ENCODE results near the gene PSENEN. TPM values are rescaled to one million over a fixed set of nuclear protein-coding genes. Genes with fewer than 3 reads are reported as not detected.
A peak's percentile ranks its signal among the peaks of the same experiment; 100 is the strongest.

The PSENEN gene, protein sequence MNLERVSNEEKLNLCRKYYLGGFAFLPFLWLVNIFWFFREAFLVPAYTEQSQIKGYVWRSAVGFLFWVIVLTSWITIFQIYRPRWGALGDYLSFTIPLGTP
- total RNA-seq: 56.9 TPM

DNA sequence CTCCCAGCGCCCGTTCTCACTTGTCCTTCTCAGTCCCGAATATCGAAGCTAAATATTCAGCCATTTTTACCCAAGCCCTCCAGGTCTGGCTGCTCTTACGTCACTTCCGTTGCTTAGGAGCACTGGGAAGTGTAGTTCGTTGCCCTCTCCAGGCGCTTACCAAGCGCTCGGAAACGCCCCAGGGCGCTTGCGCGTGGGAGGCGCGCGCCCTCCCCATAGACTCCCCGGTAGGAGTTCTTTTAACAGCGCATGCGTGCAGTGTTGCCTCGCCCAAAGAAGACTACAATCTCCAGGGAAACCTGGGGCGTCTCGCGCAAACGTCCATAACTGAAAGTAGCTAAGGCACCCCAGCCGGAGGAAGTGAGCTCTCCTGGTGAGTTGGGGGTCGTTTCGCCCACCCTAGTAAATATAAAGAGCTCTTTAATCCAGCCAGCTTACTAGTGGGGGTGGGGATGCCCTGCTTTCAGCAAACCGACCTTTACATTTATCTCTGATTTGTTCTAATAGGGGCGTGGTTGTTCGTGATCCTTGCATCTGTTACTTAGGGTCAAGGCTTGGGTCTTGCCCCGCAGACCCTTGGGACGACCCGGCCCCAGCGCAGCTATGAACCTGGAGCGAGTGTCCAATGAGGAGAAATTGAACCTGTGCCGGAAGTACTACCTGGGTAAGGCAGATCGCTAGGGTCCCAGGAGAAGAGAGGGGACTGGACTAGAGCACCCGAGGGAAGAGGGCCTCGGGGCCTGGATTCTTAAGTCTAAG lies at the start of gene PSENEN, which contains the start of gene U2AF1L4:
Gene PSENEN, plus strand, starts transcription at position 324 of the 759 bp plus-strand sequence. Its CDS starts 280 bp downstream, at position 604.
Gene U2AF1L4, minus strand, starts transcription at position 91 of the 759 bp plus-strand sequence. Its CDS starts 27 bp downstream, at position 64.
- peak; percentile 82 for ATAC-seq

DNA sequence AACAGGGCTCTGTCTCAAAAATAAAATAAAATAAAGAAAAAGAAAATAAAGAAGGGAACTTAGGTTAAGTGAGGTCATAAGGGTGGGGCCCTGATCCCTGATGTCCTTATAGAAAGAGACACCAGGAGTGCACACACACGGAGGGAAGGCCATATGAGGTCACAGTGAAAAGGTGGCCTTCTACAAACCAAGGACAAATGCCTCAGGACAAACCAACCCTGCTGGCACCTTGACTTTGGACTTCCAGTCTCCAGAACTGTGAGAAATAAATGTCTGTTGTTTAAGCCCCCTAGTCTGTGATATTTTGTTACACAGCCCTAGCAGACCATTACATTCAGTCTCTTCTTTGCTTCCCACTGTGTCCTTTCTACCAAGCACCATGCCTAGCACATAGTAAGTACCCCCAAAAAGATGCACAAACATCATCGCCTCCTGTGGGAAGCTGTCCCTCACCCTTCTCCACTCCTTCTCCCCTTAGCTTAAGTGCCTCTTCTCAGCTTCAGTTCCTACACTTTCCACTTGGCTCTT lies 49.5 kb upstream of the PSENEN start:
- no peak for ATAC-seq

DNA sequence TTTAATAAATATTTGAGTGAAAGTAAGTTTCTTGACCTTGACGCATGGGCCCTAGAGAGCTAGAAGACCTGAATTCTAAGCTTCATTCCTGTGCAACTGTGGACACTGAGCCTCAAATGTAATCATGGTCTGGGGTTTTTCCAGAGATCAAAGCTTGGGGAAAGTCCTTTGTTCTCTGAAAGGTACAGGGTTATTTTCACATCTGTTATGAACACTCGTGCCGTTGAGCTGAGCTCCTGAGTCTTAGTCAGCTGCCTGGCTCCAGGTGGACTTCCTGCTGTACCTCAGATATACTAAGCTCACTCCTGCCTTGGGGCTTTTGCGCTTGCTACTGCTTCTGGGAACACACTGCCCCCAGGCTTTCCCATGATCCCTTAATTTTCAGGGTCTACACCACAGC lies 48.6 kb upstream of the PSENEN start:
- no peak for ATAC-seq

DNA sequence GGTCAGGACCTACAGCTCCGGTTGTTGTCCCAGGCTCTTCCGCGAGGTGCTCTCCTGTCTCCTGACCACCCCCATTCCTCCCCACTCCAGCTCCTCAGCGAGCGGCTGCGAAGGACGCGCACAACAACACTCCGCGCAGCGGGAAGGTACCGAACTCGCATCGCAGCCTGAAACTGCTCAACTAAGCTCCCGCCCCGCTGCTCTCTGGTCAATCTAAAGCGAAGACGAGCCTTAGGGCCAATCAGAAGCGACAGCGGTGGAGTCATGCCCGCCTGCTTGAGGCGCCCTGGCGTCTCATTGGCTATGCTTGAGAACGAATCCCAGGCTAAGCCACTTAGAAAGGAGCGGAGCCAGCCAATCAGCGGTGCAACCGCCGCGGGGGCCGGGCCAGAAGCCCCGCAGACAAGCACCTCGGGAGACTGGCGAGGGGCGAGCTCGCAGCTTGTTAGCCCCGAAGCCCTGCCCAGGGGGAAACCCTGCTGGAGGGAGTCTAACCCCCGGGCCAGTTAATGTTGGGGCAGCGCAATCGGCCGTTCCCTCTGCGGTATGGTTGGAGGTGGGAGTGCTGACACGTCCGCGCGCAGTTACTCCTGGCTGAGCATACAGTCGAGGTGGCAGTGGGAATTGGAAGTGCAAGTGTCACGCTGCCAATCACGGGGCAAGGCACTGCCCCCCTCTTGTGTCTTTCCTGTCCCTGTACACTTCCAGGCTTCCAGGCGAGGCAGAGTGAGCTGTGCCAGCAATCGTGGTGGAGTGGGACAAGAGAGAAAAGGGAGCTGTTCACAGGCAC lies 43.0 kb upstream of the PSENEN start:
- peak; percentile 98 for ATAC-seq

DNA sequence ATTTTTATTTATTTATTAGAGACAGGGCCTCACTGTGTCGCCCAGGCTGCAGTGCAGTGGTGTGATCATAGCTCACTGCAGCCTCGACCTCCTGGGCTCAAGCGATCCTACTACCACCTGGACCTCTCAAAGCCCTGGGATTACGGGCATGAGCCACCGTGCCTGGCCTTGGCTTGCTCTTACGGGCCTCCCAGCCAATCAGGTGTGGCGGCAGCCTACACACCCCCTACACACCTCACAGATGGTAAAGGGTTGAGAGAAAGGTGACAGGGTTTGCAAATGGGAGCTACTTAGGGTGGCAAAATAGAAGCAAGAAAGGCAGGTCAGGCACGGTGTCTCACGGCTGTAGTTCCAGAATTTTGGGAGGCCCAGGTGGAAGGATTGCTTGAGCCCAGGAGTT lies 42.1 kb upstream of the PSENEN start:
- ATAC-seq: peak; percentile 4

DNA sequence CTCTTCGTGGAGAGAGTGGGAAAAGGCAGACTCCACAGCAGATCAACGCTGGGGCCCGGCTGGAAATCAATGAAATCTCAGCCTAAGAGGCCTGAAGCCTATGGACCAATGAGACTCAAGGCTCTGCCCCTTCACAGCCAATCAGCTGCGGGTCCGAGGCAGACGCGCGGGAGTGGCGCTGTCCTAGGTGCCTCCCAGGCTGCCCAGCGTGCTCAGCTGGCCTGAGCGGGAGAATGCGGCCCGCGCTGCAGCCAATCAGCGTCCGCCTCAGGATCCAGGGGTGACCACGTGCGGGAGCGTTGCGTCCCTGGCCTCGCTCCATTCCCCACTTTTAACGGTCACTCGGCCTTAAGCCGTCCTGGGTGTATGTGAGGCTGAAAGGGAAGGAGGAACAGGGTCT lies 41.2 kb upstream of the PSENEN start, which contains the start of gene ZBTB32:
Gene ZBTB32, plus strand, starts transcription at position 341 of the 400 bp plus-strand sequence. CDS start 10,069 bp downstream, outside the sequence.
- ATAC-seq: no peak

DNA sequence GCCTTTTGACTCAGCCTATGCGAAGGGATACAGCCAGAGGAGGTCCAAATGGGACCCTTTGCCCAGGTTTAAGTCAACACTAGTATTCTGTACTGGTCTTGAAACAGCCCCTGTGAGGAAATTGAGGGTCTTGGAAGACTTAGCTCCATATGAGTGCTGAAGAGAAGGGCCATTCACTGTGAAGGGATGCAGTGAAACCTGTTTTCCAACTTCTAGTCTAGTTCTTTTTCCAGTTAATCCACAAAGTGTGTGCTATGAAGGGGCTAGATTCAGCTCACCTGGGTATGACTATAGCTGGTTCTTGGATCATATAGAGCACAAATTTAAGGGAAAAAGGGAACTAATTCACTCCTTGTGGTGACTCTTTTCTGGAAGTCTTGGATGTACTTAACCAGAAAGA lies 37.1 kb upstream of the PSENEN start:
- ATAC-seq: peak; percentile 22

DNA sequence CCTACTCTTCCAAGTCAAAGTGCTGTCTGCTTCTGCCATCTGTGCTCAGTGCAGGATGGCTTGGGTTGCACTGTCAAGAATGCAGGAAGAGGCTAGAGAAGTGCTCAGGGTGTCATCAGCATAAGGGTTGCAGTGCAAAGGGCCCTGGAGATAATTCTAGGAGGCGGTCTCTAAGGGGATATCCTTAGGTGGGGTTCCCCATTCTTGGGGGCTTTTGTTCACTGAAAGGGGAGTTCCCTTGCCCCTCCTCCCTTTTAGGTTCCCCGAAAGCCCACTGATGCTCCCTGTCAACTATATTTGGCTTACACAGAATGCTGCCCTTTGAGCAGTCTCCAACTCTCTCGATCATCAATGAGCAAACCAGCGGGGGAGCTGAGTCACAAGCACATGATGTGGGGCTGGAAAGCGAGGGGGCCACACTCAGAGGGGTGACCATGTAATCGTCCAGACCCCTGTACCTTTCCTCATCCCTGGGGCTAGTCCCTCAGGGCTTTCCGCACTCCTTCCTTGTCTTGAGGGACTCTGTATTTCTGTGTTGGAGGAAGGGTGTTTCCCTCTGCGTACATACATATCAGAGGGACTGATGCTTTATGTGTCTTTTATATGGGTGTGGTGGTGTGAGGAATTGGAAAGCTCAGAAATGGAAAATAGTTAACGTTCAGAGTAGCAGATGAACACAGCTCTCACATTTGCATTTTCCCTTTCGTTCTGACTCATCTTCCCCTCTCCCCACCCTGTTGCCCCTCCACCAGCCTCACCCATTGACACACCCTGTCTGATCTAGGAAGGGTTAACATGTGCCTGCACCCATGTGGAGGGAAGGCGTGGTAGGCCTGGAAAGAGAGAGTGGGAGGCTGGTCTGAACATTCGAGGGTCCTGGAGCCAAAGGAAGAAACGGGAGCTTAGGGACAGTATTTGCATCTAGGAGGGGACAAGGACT lies 34.4 kb upstream of the PSENEN start:
- peak; percentile 51 for ATAC-seq

DNA sequence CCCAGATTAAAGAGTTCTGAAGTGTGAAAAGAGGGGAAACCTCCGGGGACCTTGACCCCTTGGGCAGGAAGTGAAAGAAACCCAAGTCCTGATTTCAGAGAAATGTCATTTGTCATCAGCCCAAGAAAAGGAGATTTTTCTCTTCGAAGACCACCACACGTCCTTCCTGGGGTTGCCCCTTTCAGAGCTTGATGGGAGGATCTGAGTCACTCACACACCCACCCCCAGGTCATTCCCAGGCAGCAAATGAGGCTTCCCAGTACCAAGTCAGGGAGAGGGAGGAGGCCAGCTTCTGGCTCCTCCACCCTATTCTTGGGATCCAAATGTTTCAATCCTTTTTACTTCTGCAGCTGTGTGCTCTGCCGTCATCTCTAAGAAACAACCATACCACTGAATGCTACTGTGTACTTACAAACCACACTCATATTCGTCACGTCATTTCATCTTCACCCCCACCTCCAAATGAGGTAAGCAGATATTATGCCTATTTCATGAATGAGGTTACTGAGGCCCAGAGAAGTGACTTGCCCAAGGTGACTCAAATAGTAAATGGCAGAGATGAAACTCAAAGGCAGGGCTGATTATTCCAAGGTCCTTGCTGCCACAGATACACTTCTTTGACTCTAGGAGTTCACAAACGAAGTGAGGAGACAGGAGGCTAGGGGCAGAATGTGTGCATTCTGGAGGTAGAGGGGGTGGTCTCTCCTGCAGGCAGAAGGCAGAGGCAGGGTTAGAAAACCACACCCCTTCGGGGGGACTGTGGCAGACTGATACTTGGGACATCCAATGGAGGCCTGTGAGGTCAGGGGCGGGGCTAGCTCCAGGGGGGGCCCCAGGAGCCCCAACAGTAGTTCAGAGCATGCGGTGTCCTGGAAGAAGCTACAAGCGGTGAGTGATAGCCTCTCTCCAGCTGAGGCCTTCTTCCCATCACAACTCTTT lies 32.6 kb upstream of the PSENEN start:
- no peak for ATAC-seq

DNA sequence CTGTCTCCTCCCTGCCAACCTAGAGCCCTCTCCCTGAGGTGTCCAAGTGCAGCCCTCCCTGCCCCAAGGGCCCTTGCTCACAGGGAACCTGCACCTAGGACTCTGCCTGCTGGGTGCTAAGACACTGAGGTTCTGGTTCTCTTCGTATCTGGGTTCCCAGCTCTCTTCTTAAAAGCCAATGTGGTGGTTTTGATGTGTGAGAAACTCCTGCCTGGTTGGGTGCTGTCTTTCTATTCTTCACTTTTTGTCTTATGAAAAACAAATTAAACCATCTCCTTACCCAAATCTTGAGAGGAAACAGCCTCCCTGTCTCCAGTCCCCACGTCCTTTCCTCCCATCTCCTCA lies 32.0 kb upstream of the PSENEN start:
- ATAC-seq: no peak

DNA sequence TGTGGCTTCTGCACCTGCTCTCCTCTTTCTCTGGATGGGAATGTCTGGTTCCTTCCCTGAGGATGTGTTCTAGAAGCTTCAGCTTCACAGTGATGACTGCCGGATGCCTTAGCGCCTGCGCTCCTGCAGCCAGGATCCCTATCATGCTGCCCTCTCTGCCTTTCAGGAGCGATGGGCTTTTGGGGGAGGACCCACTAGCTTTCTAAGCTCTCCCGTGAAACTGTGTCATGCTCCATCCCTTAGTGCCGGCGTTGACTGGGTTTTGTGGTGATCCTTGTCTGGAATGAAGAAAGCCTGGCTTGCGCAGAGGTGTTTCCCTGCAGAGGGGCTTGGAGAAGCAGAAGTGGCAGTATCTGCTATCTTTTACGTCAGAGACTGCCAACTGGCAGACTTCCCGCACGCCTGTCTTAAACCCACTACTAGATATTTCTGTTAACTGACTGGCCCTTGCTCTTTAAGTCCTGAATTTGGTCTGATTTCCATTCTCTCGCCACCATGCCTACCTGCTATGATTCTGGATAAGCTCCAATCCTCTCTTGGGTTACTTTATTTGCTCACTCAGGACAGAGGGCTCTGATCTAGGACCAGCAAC lies 31.5 kb upstream of the PSENEN start:
- ATAC-seq: no peak

DNA sequence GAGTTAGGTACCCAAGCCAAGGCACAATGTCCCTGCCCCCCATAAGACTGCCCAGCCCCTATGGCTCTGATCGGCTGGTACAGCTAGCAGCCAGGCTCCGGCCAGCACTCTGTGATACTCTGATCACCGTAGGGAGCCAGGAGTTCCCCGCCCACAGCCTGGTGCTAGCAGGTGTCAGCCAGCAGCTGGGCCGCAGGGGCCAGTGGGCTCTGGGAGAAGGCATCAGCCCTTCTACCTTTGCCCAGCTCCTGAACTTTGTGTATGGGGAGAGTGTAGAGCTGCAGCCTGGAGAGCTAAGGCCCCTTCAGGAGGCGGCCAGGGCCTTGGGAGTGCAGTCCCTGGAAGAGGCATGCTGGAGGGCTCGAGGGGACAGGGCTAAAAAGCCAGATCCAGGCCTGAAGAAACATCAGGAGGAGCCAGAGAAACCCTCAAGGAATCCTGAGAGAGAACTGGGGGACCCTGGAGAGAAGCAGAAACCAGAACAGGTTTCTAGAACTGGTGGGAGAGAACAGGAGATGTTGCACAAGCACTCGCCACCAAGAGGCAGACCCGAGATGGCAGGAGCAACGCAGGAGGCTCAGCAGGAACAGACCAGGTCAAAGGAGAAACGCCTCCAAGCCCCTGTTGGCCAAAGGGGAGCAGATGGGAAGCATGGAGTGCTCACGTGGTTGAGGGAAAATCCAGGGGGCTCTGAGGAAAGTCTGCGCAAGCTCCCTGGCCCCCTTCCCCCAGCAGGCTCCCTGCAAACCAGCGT lies 30.7 kb upstream of the PSENEN start:
- ATAC-seq: no peak

DNA sequence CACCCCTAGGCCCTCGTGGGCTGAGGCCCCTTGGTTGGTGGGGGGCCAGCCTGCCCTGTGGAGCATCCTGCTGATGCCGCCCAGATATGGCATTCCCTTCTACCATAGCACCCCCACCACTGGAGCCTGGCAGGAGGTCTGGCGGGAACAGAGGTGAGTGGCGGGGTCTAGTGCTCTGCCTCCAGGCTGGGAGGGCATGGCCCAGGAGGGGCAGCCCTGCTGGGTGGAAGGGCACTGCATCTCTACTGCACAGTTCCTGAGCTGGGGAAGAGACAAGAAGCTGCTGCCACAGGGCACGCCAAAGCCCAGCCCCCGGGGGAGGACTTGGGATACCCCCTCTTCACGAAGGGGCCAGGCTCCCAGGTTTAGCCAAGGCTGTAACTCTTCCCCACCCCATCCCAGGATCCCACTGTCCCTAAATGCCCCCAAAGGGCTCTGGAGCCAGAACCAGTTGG lies 30.1 kb upstream of the PSENEN start:
- ATAC-seq: no peak

DNA sequence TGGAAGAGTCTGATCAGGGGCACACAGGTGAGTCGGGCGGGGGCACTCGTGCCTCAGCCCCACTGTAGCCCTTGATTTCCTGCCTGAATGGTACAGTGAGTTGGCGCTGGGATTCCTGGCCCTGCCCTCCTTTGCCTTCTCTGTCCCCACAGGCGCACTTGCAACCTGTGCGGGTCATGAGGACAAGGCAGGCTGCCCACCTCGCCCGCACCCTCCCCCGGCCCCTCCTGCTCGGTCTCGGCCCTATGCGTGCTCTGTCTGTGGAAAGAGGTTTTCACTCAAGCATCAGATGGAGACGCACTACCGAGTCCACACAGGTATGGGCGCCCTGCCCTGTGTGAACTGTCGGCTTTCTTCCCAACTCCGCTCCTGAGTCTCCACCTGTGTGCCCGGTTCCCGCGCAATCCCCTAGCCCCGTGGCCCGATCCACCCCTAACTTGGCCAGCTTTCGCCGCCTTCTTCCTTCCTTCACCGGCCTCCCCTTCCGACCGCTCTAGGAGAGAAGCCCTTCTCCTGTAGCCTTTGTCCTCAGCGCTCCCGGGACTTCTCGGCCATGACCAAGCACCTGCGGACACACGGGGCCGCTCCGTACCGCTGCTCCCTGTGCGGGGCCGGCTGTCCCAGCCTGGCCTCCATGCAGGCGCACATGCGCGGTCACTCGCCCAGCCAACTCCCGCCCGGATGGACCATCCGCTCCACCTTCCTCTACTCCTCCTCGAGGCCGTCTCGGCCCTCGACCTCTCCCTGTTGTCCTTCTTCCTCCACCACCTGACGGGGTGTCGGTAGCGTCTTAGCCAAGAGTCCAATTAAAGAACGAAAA lies 29.3 kb upstream of the PSENEN start:
- peak; percentile 4 for ATAC-seq

DNA sequence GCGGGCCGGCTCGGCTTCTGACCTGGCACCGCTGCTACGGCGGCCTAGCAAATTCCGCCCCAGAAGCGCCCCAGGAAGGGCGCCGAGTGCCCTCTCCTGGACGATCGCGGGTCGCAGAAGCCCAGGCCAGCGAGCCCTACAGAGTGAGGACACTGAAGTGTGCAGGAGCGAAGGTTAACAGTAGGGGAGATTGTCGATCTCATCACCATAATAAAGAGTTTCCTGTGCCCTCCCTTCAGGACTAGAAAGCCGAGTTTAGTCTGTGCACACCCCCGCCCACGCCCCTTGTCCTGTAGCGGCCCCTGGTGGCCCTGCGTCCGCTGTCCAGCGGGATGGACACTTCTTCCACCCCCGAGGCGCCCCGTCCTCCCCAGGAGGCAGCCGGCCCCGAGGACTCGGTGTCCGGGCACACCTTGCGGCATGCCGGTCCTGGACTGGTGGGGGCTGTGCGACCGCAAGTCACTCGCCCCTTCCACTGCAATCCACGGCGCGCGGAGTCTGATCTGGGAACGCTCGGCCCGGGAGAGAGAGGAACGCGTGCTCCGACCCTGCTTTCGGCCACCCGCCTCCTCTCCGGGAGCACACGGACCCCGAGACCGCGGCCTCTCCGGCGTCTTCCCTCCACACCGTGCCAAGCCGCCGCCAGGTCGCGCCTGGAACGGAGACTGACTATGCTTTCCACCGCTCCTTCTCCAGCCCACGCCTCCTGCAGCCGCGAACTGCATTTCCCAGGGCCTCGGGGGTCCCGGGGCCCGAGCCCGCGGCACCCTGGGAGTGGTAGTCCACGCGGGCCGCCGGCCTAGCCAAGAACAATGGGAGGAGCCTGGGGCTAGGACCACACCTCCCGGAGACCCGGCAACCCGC lies 28.4 kb upstream of the PSENEN start:
- peak; percentile 90 for ATAC-seq

DNA sequence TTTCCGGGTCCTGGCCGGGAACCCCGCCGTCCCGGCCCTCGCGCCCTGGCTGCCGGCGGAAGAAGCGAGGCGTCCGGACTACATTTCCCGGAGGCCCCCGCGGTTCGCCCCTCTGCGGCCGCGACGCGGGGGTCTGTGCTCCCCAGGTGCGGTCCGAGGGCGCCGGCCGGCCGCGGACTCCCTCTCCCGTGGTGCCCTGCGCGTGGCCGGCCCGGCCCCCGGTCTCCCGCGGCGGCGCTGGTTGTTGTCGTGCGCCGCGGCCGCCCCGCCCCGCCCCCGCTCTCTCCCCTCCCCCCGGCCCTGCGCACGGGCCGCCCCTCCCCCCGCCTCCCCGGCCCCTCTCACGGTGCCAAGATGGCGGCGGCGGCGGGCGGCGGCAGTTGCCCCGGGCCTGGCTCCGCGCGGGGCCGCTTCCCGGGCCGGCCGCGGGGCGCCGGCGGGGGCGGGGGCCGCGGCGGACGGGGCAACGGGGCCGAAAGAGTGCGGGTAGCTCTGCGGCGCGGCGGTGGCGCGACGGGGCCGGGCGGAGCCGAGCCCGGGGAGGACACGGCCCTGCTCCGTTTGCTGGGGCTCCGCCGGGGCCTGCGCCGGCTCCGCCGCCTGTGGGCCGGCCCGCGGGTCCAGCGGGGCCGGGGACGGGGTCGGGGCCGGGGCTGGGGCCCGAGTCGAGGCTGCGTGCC lies 27.6 kb upstream of the PSENEN start, which contains the start of gene KMT2B:
Gene KMT2B, plus strand, starts transcription at position 339 of the 680 bp plus-strand sequence. Its CDS starts 16 bp downstream, at position 355.
- ATAC-seq: peak; percentile 74
